K562 (cell line): ENCODE measurements around the gene PLXNA3. TPM values are rescaled to one million over a fixed set of nuclear protein-coding genes. Genes with fewer than 3 reads are reported as not detected.

ENCODE experiments used
- CBX1 ChIP-seq: sonication (generic); IDR thresholded peaks from 2 replicates; pipeline ENCODE4 v1.6.1; 2016; ENCODE audit warnings: antibody characterized with exemption, low read depth, mild to moderate bottlenecking
- CTBP1 ChIP-seq: fragments of 450-650 bp; IDR thresholded peaks from 2 replicates; pipeline ENCODE4 v1.6.1; 2016; ENCODE audit warnings: borderline replicate concordance
- HCFC1 ChIP-seq: IDR thresholded peaks from 2 replicates; pipeline ENCODE4 v1.6.1; 2012; ENCODE audit warnings: low read depth, low read length, improper control_type of control experiment
- HSF4 ChIP-seq: fragments of 250-450 bp; sonication (Bioruptor Pico); IDR thresholded peaks from 2 replicates; pipeline ENCODE4 v2.1.2; 2022; ENCODE audit warnings: mild to moderate bottlenecking, moderate library complexity, borderline replicate concordance
- NFRKB ChIP-seq: fragments of 450-650 bp; IDR thresholded peaks from 2 replicates; pipeline ENCODE4 v1.6.1; 2016; ENCODE audit warnings: low read depth
- NRF1 ChIP-seq, 2 experiments: fragments of 450-650 bp; IDR thresholded peaks in 1 of 2; conservative IDR thresholded peaks in 1 of 2; 2 replicates each; pipeline ENCODE4 v1.6.1; 2014; ENCODE audit warnings: mild to moderate bottlenecking in 2 of 2
- RBFOX2 ChIP-seq: fragments of 200-400 bp; formaldehyde crosslinking; IDR thresholded peaks from 2 replicates; pipeline ENCODE4 v1.6.1; 2017; ENCODE audit warnings: low read depth, mild to moderate bottlenecking, low read length, moderate library complexity
- ZNF24 ChIP-seq: fragments of 450-650 bp; IDR thresholded peaks from 2 replicates; pipeline ENCODE4 v1.6.1; 2016
- ZNF507 ChIP-seq: conservative IDR thresholded peaks from 2 replicates; pipeline ENCODE4 v1.6.1; 2017; ENCODE audit warnings: missing genetic modification characterization, missing compliant biosample characterization
- polyA plus RNA-seq, 8 experiments: library from polyadenylated mRNA; depleted of rRNA in 4 of 8; stranded (reverse) in 5 of 8; unstranded in 3 of 8; fragments of >200 nt; fragmentation: Nextera tagmentation in 2 of 8; fragmentation: Illumina TruSeq in 1 of 8; extraction: Ambion mirVana in 2 of 8; extraction: Trizol in 1 of 8; gene quantifications; 2 replicates each; pipeline versions ENCODE4 v1.2.1 to v1.2.3, GENCODE V29; 2011 to 2014; ENCODE audit warnings: inconsistent platforms in 1 of 8, missing spikeins in 1 of 8
- total RNA-seq, 7 experiments: library from RNA; depleted of rRNA in 6 of 7; stranded (reverse); fragments of >200 nt in 6 of 7; fragmentation: Illumina TruSeq in 2 of 7; extraction: Trizol in 2 of 7; gene quantifications; 2 replicates each; pipeline versions ENCODE4 v1.2.1 to v1.2.3, GENCODE V29; 2011 to 2021; ENCODE audit warnings: low replicate concordance in 1 of 7
- TF ChIP-seq, protein P1 (sequence below): sonication (generic); formaldehyde crosslinking; IDR thresholded peaks from 2 replicates; pipeline ENCODE4 v1.8.0; 2022; ENCODE audit warnings: missing genetic modification reagents, mild to moderate bottlenecking, borderline replicate concordance
- TF ChIP-seq, protein P2 (sequence below): sonication (generic); formaldehyde crosslinking; IDR thresholded peaks from 2 replicates; pipeline ENCODE4 v1.8.0; 2022; ENCODE audit warnings: mild to moderate bottlenecking, missing genetic modification reagents
- TF ChIP-seq, protein P3 (sequence below): fragments of 250-450 bp; sonication (Bioruptor Pico); IDR thresholded peaks from 2 replicates; pipeline ENCODE4 v1.4.0; 2020; ENCODE audit warnings: mild to moderate bottlenecking
- TF ChIP-seq, protein P4 (sequence below): fragments of 250-450 bp; sonication (Bioruptor Pico); IDR thresholded peaks from 2 replicates; pipeline ENCODE4 v1.5.0; 2021

Gene PLXNA3
- total and polyA plus RNA-seq, 9 of the 15 experiments (the other 6 are each of a cell fraction or from before 2014, with no cell fraction given), result 0.32 to 47.8 (median 7.5) TPM

DNA sequence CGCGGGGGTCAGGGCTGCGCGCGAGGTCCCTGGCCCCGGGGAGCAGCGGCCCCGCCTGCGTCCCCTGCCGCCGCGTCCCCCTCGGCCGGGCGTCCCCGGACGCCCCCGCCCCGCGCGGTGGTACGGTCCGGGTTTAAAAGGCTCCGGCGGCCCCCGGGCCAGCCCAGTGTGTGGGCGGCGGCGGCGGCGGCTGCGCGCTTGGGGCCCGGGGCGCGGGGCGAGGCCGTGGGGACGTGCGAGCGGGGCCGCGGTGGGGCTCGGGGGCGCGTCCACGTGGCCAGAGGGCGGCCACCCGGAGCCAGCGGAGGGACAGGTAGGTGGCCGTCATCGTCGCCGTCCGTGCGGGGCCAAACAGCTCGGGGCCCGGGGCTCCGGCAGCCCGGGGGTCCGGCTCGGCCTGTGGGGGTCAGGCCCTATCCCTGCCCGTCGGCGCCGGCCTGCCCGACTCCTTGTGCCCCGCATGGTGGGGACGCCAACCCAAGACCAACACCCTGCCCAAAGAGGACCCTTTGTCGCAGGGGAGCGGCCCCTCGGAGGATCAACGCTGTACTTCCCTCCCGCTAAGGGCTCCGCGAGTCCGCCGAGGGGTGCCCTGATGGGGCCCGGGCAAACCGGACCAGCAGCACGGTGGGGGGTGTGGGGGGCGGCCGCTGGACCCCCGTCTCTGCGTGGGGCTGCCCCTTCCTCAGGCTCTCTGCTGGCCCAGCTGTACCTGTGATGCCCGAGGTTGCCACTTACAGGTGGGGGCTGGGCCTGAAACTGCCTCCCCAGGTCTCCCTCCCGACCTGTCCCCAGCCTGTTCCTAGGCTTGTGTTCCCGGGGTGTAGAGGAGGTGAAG, at the start of gene PLXNA3 (continued):
- TF ChIP-seq HSF4 (CRISPR knock-in tag) (no peak), ZNF507 (tag) (no peak), CTBP1 (no peak), HCFC1 (no peak), NRF1 (conservative IDR thresholded peaks at IDR 0.05 in 1 of 2, IDR thresholded peaks at IDR 0.05 in 1 of 2) (no peak), ZNF24 (no peak), CBX1 (no peak), NFRKB (no peak), RBFOX2 (peak; percentile 79)
- TF ChIP-seq, protein P1, sequence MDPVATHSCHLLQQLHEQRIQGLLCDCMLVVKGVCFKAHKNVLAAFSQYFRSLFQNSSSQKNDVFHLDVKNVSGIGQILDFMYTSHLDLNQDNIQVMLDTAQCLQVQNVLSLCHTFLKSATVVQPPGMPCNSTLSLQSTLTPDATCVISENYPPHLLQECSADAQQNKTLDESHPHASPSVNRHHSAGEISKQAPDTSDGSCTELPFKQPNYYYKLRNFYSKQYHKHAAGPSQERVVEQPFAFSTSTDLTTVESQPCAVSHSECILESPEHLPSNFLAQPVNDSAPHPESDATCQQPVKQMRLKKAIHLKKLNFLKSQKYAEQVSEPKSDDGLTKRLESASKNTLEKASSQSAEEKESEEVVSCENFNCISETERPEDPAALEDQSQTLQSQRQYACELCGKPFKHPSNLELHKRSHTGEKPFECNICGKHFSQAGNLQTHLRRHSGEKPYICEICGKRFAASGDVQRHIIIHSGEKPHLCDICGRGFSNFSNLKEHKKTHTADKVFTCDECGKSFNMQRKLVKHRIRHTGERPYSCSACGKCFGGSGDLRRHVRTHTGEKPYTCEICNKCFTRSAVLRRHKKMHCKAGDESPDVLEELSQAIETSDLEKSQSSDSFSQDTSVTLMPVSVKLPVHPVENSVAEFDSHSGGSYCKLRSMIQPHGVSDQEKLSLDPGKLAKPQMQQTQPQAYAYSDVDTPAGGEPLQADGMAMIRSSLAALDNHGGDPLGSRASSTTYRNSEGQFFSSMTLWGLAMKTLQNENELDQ (CRISPR knock-in tag), result no peak
- TF ChIP-seq, protein P2, sequence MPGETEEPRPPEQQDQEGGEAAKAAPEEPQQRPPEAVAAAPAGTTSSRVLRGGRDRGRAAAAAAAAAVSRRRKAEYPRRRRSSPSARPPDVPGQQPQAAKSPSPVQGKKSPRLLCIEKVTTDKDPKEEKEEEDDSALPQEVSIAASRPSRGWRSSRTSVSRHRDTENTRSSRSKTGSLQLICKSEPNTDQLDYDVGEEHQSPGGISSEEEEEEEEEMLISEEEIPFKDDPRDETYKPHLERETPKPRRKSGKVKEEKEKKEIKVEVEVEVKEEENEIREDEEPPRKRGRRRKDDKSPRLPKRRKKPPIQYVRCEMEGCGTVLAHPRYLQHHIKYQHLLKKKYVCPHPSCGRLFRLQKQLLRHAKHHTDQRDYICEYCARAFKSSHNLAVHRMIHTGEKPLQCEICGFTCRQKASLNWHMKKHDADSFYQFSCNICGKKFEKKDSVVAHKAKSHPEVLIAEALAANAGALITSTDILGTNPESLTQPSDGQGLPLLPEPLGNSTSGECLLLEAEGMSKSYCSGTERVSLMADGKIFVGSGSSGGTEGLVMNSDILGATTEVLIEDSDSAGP, result no peak
- TF ChIP-seq, protein P3, sequence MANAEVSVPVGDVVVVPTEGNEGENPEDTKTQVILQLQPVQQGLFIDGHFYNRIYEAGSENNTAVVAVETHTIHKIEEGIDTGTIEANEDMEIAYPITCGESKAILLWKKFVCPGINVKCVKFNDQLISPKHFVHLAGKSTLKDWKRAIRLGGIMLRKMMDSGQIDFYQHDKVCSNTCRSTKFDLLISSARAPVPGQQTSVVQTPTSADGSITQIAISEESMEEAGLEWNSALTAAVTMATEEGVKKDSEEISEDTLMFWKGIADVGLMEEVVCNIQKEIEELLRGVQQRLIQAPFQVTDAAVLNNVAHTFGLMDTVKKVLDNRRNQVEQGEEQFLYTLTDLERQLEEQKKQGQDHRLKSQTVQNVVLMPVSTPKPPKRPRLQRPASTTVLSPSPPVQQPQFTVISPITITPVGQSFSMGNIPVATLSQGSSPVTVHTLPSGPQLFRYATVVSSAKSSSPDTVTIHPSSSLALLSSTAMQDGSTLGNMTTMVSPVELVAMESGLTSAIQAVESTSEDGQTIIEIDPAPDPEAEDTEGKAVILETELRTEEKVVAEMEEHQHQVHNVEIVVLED (CRISPR knock-in tag), result peak; percentile 22
- TF ChIP-seq, protein P4, sequence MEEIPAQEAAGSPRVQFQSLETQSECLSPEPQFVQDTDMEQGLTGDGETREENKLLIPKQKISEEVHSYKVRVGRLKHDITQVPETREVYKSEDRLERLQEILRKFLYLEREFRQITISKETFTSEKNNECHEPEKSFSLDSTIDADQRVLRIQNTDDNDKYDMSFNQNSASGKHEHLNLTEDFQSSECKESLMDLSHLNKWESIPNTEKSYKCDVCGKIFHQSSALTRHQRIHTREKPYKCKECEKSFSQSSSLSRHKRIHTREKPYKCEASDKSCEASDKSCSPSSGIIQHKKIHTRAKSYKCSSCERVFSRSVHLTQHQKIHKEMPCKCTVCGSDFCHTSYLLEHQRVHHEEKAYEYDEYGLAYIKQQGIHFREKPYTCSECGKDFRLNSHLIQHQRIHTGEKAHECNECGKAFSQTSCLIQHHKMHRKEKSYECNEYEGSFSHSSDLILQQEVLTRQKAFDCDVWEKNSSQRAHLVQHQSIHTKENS (CRISPR knock-in tag), result no peak
